Measurements from ENCODE around the gene TDRKH. TPM values are rescaled to one million over a fixed set of nuclear protein-coding genes. Genes with fewer than 3 reads are reported as not detected.

TDRKH gene
- total and polyA plus RNA-seq, 2 experiments from 2014 or later: 2.2 to 3.6 TPM

DNA sequence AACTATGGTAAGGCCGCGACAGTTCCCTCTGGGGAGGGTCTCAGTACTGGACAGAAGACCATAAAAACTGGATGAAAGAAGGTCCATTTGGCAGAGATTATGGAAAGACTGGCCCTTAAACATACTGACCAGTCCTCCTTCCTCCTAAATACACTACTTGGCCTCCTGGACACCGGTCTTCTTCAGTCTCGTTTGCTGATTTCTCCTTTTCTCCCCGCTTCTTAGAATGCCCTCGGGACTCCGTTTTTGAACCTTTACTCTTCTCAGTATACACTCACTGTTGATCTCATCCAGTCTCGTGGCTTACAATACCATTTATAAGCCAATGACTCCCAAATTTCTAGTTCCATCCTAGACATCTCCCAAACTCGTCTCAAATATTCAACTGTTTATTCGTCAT lies 26.3 kb downstream of the TDRKH start:
- Histone ChIP-seq H3K36me3 (ENCODE audit: low read depth) (peaks cover 10% of the 10 kb centered on the region; the same call in 1 of the 2 replicates), H3K4me1 (ENCODE audit: insufficient read depth) (peaks cover 14% of the 10 kb centered on the region), H3K27me3 (replicated peaks; ENCODE audit: insufficient read depth) (no peaks in the 10 kb centered on the region), H2AFZ (peak overlapping the region; percentile 99), H3K9me3 (ENCODE audit: low read depth) (no peaks in the 10 kb centered on the region), H3K9me2 (ENCODE audit: insufficient read depth) (no peaks in the 10 kb centered on the region), H3K79me2 (ENCODE audit: insufficient read depth) (peaks cover 18% of the 10 kb centered on the region), H4K20me1 (ENCODE audit: insufficient read depth) (no peaks in the 10 kb centered on the region), H3K4me3 (peak overlapping the region; percentile 93), H3F3A (ENCODE audit: insufficient read depth) (peaks cover 25% of the 10 kb centered on the region), H3K27ac (peak overlapping the region; percentile 64), H3K9ac (peak overlapping the region; percentile 92), H3K4me2 (ENCODE audit: unreplicated experiment) (peak overlapping the region; percentile 98)
- TF ChIP-seq EZH2phosphoT487 (IDR thresholded peaks at IDR 0.05; ENCODE audit: insufficient read depth, low read depth): no peak
- no peak for TF ChIP-seq EZH2 (IDR thresholded peaks at IDR 0.05; ENCODE audit: insufficient read depth, poor library complexity, severe bottlenecking)
- 65% methylated on average over 10 of the region's 10 CpGs for WGBS, 2 experiments (ENCODE audit: low coverage in 1 of 2, low lambda C conversion rate in 2 of 2, missing lambda C conversion rate in 2 of 2)
- in situ Hi-C loops (cut with MboI): no loop called here
- DNase-seq: peak; percentile 20

GRCh38 chr1:151762941-151763921 lies 27.1 kb downstream of the TDRKH start, which contains the start of gene MRPL9:
Gene MRPL9, minus strand, starts transcription at chr1:151763496. Its CDS starts 17 bp downstream, at chr1:151763479.
- DNase-seq: peak; percentile 90
- peaks cover 14% of the 10 kb centered on the region for H3K4me1 ChIP-seq (ENCODE audit: insufficient read depth)
- H4K20me1 ChIP-seq (ENCODE audit: insufficient read depth): no peaks in the 10 kb centered on the region
- H3K4me3 ChIP-seq: peak within 1 kb of the TSS; percentile 93
- no peaks in the 10 kb centered on the region for H3K9me2 ChIP-seq (ENCODE audit: insufficient read depth)
- H3K36me3 ChIP-seq (ENCODE audit: low read depth): peaks cover 10% of the 10 kb centered on the region; the same call in 1 of the 2 replicates
- H3K27me3 ChIP-seq (replicated peaks; ENCODE audit: insufficient read depth): no peaks in the 10 kb centered on the region
- in situ Hi-C loops (cut with MboI): no loop called here
- TF ChIP-seq EZH2 (IDR thresholded peaks at IDR 0.05; ENCODE audit: insufficient read depth, poor library complexity, severe bottlenecking): no peak
- no peak for TF ChIP-seq EZH2phosphoT487 (IDR thresholded peaks at IDR 0.05; ENCODE audit: insufficient read depth, low read depth)
- H3K4me2 ChIP-seq (ENCODE audit: unreplicated experiment): peak within 1 kb of the TSS; percentile 98
- H3K27ac ChIP-seq: peak within 1 kb of the TSS; percentile 64
- WGBS, 2 experiments (ENCODE audit: low coverage in 1 of 2, low lambda C conversion rate in 2 of 2, missing lambda C conversion rate in 2 of 2): 2% methylated on average over 56 to 68 of the region's 68 CpGs
- H3K9ac ChIP-seq: peak within 1 kb of the TSS; percentile 92
- peak within 1 kb of the TSS; percentile 99 for H2AFZ ChIP-seq
- H3K79me2 ChIP-seq (ENCODE audit: insufficient read depth): peaks cover 18% of the 10 kb centered on the region
- no peaks in the 10 kb centered on the region for H3K9me3 ChIP-seq (ENCODE audit: low read depth)
- peaks cover 25% of the 10 kb centered on the region for H3F3A ChIP-seq (ENCODE audit: insufficient read depth)

GRCh38 chr1:151760597-151761385 lies 29.5 kb downstream of the TDRKH start:
- H3K79me2 ChIP-seq (ENCODE audit: insufficient read depth): peaks cover 18% of the 10 kb centered on the region
- 97 to 99% methylated on average over 6 to 7 of the region's 7 CpGs for WGBS, 2 experiments (ENCODE audit: low coverage in 1 of 2, low lambda C conversion rate in 2 of 2, missing lambda C conversion rate in 2 of 2)
- H4K20me1 ChIP-seq (ENCODE audit: insufficient read depth): no peaks in the 10 kb centered on the region
- peaks cover 20% of the 10 kb centered on the region for H3K4me1 ChIP-seq (ENCODE audit: insufficient read depth)
- TF ChIP-seq EZH2phosphoT487 (IDR thresholded peaks at IDR 0.05; ENCODE audit: insufficient read depth, low read depth): no peak
- TF ChIP-seq EZH2 (IDR thresholded peaks at IDR 0.05; ENCODE audit: insufficient read depth, poor library complexity, severe bottlenecking): no peak
- H3F3A ChIP-seq (ENCODE audit: insufficient read depth): peaks cover 25% of the 10 kb centered on the region
- no peak overlapping the region for H3K4me2 ChIP-seq (ENCODE audit: unreplicated experiment)
- H3K4me3 ChIP-seq: no peak overlapping the region
- in situ Hi-C loops (cut with MboI): no loop called here
- H3K9ac ChIP-seq: no peak overlapping the region
- H3K9me3 ChIP-seq (ENCODE audit: low read depth): no peaks in the 10 kb centered on the region
- no peaks in the 10 kb centered on the region for H3K9me2 ChIP-seq (ENCODE audit: insufficient read depth)
- H2AFZ ChIP-seq: no peak overlapping the region
- no peak for DNase-seq
- H3K36me3 ChIP-seq (ENCODE audit: low read depth): peaks cover 10% of the 10 kb centered on the region; the same call in 1 of the 2 replicates
- H3K27ac ChIP-seq: no peak overlapping the region
- no peaks in the 10 kb centered on the region for H3K27me3 ChIP-seq (replicated peaks; ENCODE audit: insufficient read depth)

- in situ Hi-C loops (cut with MboI): no loop called here
- Histone ChIP-seq H3K27ac (no peak overlapping the region), H3K36me3 (ENCODE audit: low read depth) (peaks cover 10% of the 10 kb centered on the region; the same call in 1 of the 2 replicates), H2AFZ (no peak overlapping the region), H3K4me2 (ENCODE audit: unreplicated experiment) (no peak overlapping the region), H3K79me2 (ENCODE audit: insufficient read depth) (peaks cover 11% of the 10 kb centered on the region), H3K9me2 (ENCODE audit: insufficient read depth) (no peaks in the 10 kb centered on the region), H3K27me3 (replicated peaks; ENCODE audit: insufficient read depth) (no peaks in the 10 kb centered on the region), H3K9ac (no peak overlapping the region), H3K9me3 (ENCODE audit: low read depth) (no peaks in the 10 kb centered on the region), H3K4me1 (ENCODE audit: insufficient read depth) (peaks cover 17% of the 10 kb centered on the region), H4K20me1 (ENCODE audit: insufficient read depth) (no peaks in the 10 kb centered on the region), H3K4me3 (no peak overlapping the region), H3F3A (ENCODE audit: insufficient read depth) (peaks cover 25% of the 10 kb centered on the region)
- TF ChIP-seq EZH2phosphoT487 (IDR thresholded peaks at IDR 0.05; ENCODE audit: insufficient read depth, low read depth) (no peak), EZH2 (IDR thresholded peaks at IDR 0.05; ENCODE audit: insufficient read depth, poor library complexity, severe bottlenecking) (no peak)
- DNase-seq: peak; percentile 56
Measured at GRCh38 chr1:151759241-151759640, 31.1 kb downstream of the TDRKH start.

Measured in GM23248 (cell line).